Neural crest cell (in vitro differentiated cells): Measurements from ENCODE around the gene SSRP1. TPM values are rescaled to one million over a fixed set of nuclear protein-coding genes. Genes with fewer than 3 reads are reported as not detected.
"Not testable (repeated sequence)": the region's sequence is repeated elsewhere in the genome, so short reads cannot be mapped to it uniquely, and the experiment has no call there.

ENCODE experiments used
- DNase-seq: peaks from one replicate; pipeline ENCODE4 v3.0.0; 2021; ENCODE audit warnings: low read depth, mixed read lengths, low spot score
- H3K27ac Mint-ChIP-seq: one replicate; pipeline ENCODE4 v1.8.0; 2021; ENCODE audit warnings: mild to moderate bottlenecking, mixed read lengths; ENCODE audit not compliant: unreplicated experiment
- H3K27me3 Mint-ChIP-seq: 2 replicates; pipeline ENCODE4 v1.8.0; 2021; ENCODE audit warnings: low read depth, mild to moderate bottlenecking, mixed read lengths
- H3K36me3 Mint-ChIP-seq: 2 replicates; pipeline ENCODE4 v1.8.0; 2021; ENCODE audit warnings: low read depth, mild to moderate bottlenecking, mixed read lengths
- H3K4me1 Mint-ChIP-seq: 2 replicates; pipeline ENCODE4 v1.8.0; 2021; ENCODE audit warnings: mixed read lengths
- H3K4me3 Mint-ChIP-seq: one replicate; pipeline ENCODE4 v1.8.0; 2021; ENCODE audit warnings: mild to moderate bottlenecking, mixed read lengths
- H3K9me3 Mint-ChIP-seq: 2 replicates; pipeline ENCODE4 v1.8.0; 2021; ENCODE audit warnings: mixed read lengths
- total RNA-seq: library from RNA; stranded (reverse); gene quantifications from 2 replicates; pipeline ENCODE4 v1.2.1, GENCODE V29; 2021
- TF ChIP-seq, protein P1 (sequence below): fragments of 200-600 bp; sonication (generic); conservative IDR thresholded peaks from 2 replicates; pipeline ENCODE4 v1.5.0; 2021; ENCODE audit warnings: antibody characterized with exemption, mild to moderate bottlenecking

SSRP1 gene
- total RNA-seq, 1 donor from 2014 or later = 280 TPM

- TF ChIP-seq, protein P1, sequence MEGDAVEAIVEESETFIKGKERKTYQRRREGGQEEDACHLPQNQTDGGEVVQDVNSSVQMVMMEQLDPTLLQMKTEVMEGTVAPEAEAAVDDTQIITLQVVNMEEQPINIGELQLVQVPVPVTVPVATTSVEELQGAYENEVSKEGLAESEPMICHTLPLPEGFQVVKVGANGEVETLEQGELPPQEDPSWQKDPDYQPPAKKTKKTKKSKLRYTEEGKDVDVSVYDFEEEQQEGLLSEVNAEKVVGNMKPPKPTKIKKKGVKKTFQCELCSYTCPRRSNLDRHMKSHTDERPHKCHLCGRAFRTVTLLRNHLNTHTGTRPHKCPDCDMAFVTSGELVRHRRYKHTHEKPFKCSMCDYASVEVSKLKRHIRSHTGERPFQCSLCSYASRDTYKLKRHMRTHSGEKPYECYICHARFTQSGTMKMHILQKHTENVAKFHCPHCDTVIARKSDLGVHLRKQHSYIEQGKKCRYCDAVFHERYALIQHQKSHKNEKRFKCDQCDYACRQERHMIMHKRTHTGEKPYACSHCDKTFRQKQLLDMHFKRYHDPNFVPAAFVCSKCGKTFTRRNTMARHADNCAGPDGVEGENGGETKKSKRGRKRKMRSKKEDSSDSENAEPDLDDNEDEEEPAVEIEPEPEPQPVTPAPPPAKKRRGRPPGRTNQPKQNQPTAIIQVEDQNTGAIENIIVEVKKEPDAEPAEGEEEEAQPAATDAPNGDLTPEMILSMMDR = no peak
- H3K36me3 Mint-ChIP-seq = no peaks in the 10 kb centered on the region
- DNase-seq = no peak
- H3K27me3 Mint-ChIP-seq = no peaks in the 10 kb centered on the region
- H3K4me3 Mint-ChIP-seq = no peak overlapping the region
- no peaks in the 10 kb centered on the region for H3K9me3 Mint-ChIP-seq
- H3K27ac Mint-ChIP-seq = no peak overlapping the region
- H3K4me1 Mint-ChIP-seq = no peaks in the 10 kb centered on the region
Measured at GRCh38 chr11:57361926-57362325, 26.2 kb upstream of the SSRP1 start.

- not testable (repeated sequence) for H3K36me3 Mint-ChIP-seq, H3K4me1 Mint-ChIP-seq, H3K27ac Mint-ChIP-seq, H3K9me3 Mint-ChIP-seq, H3K27me3 Mint-ChIP-seq, H3K4me3 Mint-ChIP-seq, DNase-seq
Measured at GRCh38 chr11:57361420-57361819, 25.7 kb upstream of the SSRP1 start.

- H3K4me1 Mint-ChIP-seq = no peaks in the 10 kb centered on the region
- peaks cover 4% of the 10 kb centered on the region for H3K27me3 Mint-ChIP-seq
- H3K4me3 Mint-ChIP-seq = no peak overlapping the region
- DNase-seq = no peak
- no peaks in the 10 kb centered on the region for H3K9me3 Mint-ChIP-seq
- H3K36me3 Mint-ChIP-seq = no peaks in the 10 kb centered on the region
- TF ChIP-seq, protein P1 = no peak
- no peak overlapping the region for H3K27ac Mint-ChIP-seq
Measured at GRCh38 chr11:57360991-57361390, 25.3 kb upstream of the SSRP1 start.

GRCh38 chr11:57359896-57360690 lies 24.4 kb upstream of the SSRP1 start:
- Mint-ChIP-seq H3K4me1 (no peaks in the 10 kb centered on the region), H3K4me3 (no peak overlapping the region), H3K27ac (no peak overlapping the region), H3K36me3 (no peaks in the 10 kb centered on the region), H3K27me3 (peaks cover 4% of the 10 kb centered on the region), H3K9me3 (no peaks in the 10 kb centered on the region)
- TF ChIP-seq, protein P1 = no peak
- no peak for DNase-seq

DNA sequence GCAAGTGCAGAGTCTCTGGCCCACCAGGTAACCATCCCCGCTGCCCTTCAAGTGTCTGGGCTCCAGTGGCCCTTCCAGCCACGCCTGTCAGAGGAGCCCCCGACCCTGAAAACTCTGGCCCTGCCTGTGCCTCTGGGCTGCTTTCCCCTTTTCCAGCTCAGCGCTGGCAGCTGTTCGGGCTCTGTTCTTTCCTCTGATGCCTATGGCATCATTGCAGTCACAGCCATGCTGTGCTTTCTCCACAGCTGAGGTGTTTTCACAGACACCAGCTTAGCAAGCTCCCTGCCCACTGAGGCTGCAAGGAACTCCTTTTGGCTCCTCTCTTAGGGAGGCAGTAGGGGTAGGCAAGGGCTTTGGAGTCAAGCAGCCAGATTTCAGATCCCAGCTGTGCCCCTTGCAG lies 23.7 kb upstream of the SSRP1 start:
- TF ChIP-seq, protein P1 = no peak
- Mint-ChIP-seq H3K36me3 (no peaks in the 10 kb centered on the region), H3K4me3 (no peak overlapping the region), H3K4me1 (peaks cover 3% of the 10 kb centered on the region), H3K9me3 (no peaks in the 10 kb centered on the region), H3K27ac (no peak overlapping the region), H3K27me3 (peaks cover 4% of the 10 kb centered on the region)
- DNase-seq = no peak

GRCh38 chr11:57358991-57359390 lies 23.3 kb upstream of the SSRP1 start:
- no peak overlapping the region for H3K27ac Mint-ChIP-seq

More at GRCh38 chr11:57358991-57359390, 23.3 kb upstream of the SSRP1 start:
- peaks cover 7% of the 10 kb centered on the region for H3K4me1 Mint-ChIP-seq
- no peak overlapping the region for H3K4me3 Mint-ChIP-seq
- TF ChIP-seq, protein P1 = no peak
- DNase-seq = no peak
- no peaks in the 10 kb centered on the region for H3K9me3 Mint-ChIP-seq
- peaks cover 4% of the 10 kb centered on the region for H3K27me3 Mint-ChIP-seq
- no peaks in the 10 kb centered on the region for H3K36me3 Mint-ChIP-seq
